ENCODE results near the gene HEPACAM.

HEPACAM gene

GRCh38 chr11:124943741-124944140 lies 7.9 kb upstream of the HEPACAM start:
- CTCF ChIA-PET = interaction anchor here (1.1 to 1.2 kb wide), 2 partner anchors 10 to 13 kb away, joined by 4 to 6 read pairs; no protein-coding TSS in a partner anchor
- H3K27ac ChIP-seq (ENCODE audit: insufficient read depth in 1 of 2, low read depth in 1 of 2, low read length in 2 of 2, poor library complexity in 1 of 2, severe bottlenecking in 2 of 2) = peak overlapping the region in 1 of 2 experiments; percentile 56
- peaks cover 0 to 3% (median 0%) of the 10 kb centered on the region in 5 experiments for H3K9me3 ChIP-seq (ENCODE audit: control extremely low read depth in 1 of 5, control insufficient read depth in 4 of 5, insufficient read depth in 2 of 5, low read depth in 1 of 5, low read length in 4 of 5)
- no CpG with 5 or more reads among the region's 1 CpG for WGBS (ENCODE audit: insufficient coverage)
- POLR2A ChIA-PET = no interaction called here
- no peak for DNase-seq
- H3K36me3 ChIP-seq (ENCODE audit: control insufficient read depth in 4 of 4, insufficient read depth in 4 of 4, low read length in 3 of 4) = no peaks in the 10 kb centered on the region
- H3K4me3 ChIP-seq (ENCODE audit: control insufficient read depth in 1 of 7, extremely low read depth in 1 of 7, insufficient read depth in 4 of 7, low read depth in 2 of 7, low read length in 6 of 7) = no peak overlapping the region
- no peaks in the 10 kb centered on the region for H3K27me3 ChIP-seq (replicated peaks in 2 of 5; ENCODE audit: control insufficient read depth in 4 of 5, insufficient read depth in 5 of 5, low read length in 4 of 5)
- H3K4me1 ChIP-seq (ENCODE audit: control extremely low read depth in 1 of 4, control insufficient read depth in 4 of 4, insufficient read depth in 4 of 4, low read length in 3 of 4) = peaks cover 0 to 15% (median 4%) of the 10 kb centered on the region in 4 experiments

- DNase-seq = no peak
- H3K4me1 ChIP-seq (ENCODE audit: control extremely low read depth in 1 of 4, control insufficient read depth in 4 of 4, insufficient read depth in 4 of 4, low read length in 3 of 4) = peaks cover 0 to 15% (median 4%) of the 10 kb centered on the region in 4 experiments
- H3K27ac ChIP-seq (ENCODE audit: insufficient read depth in 1 of 2, low read depth in 1 of 2, low read length in 2 of 2, poor library complexity in 1 of 2, severe bottlenecking in 2 of 2) = peak overlapping the region in 1 of 2 experiments; percentile 56
- H3K4me3 ChIP-seq (ENCODE audit: control insufficient read depth in 1 of 7, extremely low read depth in 1 of 7, insufficient read depth in 4 of 7, low read depth in 2 of 7, low read length in 6 of 7) = no peak overlapping the region
- peaks cover 0 to 3% (median 0%) of the 10 kb centered on the region in 5 experiments for H3K9me3 ChIP-seq (ENCODE audit: control extremely low read depth in 1 of 5, control insufficient read depth in 4 of 5, insufficient read depth in 2 of 5, low read depth in 1 of 5, low read length in 4 of 5)
- H3K36me3 ChIP-seq (ENCODE audit: control insufficient read depth in 4 of 4, insufficient read depth in 4 of 4, low read length in 3 of 4) = no peaks in the 10 kb centered on the region
- 14% methylated on average over 1 of the region's 5 CpGs for WGBS (ENCODE audit: insufficient coverage)
- POLR2A ChIA-PET = no interaction called here
- CTCF ChIA-PET = interaction anchor here (1.1 to 1.2 kb wide), 2 partner anchors 9 to 14 kb away, joined by 4 to 6 read pairs; no protein-coding TSS in a partner anchor
- no peaks in the 10 kb centered on the region for H3K27me3 ChIP-seq (replicated peaks in 2 of 5; ENCODE audit: control insufficient read depth in 4 of 5, insufficient read depth in 5 of 5, low read length in 4 of 5)
Measured at GRCh38 chr11:124943254-124943616, 7.4 kb upstream of the HEPACAM start.

- no peak for DNase-seq
- no peak overlapping the region for H3K27ac ChIP-seq (ENCODE audit: insufficient read depth in 1 of 2, low read depth in 1 of 2, low read length in 2 of 2, poor library complexity in 1 of 2, severe bottlenecking in 2 of 2)
- peaks cover 0 to under 1% (median 0%) of the 10 kb centered on the region in 5 experiments for H3K9me3 ChIP-seq (ENCODE audit: control extremely low read depth in 1 of 5, control insufficient read depth in 4 of 5, insufficient read depth in 2 of 5, low read depth in 1 of 5, low read length in 4 of 5)
- H3K4me3 ChIP-seq (ENCODE audit: control insufficient read depth in 1 of 7, extremely low read depth in 1 of 7, insufficient read depth in 4 of 7, low read depth in 2 of 7, low read length in 6 of 7) = no peak overlapping the region
- H3K36me3 ChIP-seq (ENCODE audit: control insufficient read depth in 4 of 4, insufficient read depth in 4 of 4, low read length in 3 of 4) = no peaks in the 10 kb centered on the region
- peaks cover 0 to 15% (median 4%) of the 10 kb centered on the region in 4 experiments for H3K4me1 ChIP-seq (ENCODE audit: control extremely low read depth in 1 of 4, control insufficient read depth in 4 of 4, insufficient read depth in 4 of 4, low read length in 3 of 4)
- 93% methylated on average over 6 of the region's 6 CpGs for WGBS (ENCODE audit: insufficient coverage)
- H3K27me3 ChIP-seq (replicated peaks in 2 of 5; ENCODE audit: control insufficient read depth in 4 of 5, insufficient read depth in 5 of 5, low read length in 4 of 5) = no peaks in the 10 kb centered on the region
- POLR2A ChIA-PET = no interaction called here
- CTCF ChIA-PET = interaction anchor here (0.9 to 1.8 kb wide), 4 partner anchors 9 to 15 kb away, joined by 4 to 6 read pairs (median 5); partner anchors contain the start of gene CCDC15
Measured at GRCh38 chr11:124942466-124943253, 6.8 kb upstream of the HEPACAM start.

- H3K4me3 ChIP-seq (ENCODE audit: control insufficient read depth in 1 of 7, extremely low read depth in 1 of 7, insufficient read depth in 4 of 7, low read depth in 2 of 7, low read length in 6 of 7) = no peak overlapping the region
- H3K36me3 ChIP-seq (ENCODE audit: control insufficient read depth in 4 of 4, insufficient read depth in 4 of 4, low read length in 3 of 4) = no peaks in the 10 kb centered on the region
- DNase-seq = no peak
- H3K9me3 ChIP-seq (ENCODE audit: control extremely low read depth in 1 of 5, control insufficient read depth in 4 of 5, insufficient read depth in 2 of 5, low read depth in 1 of 5, low read length in 4 of 5) = no peaks in the 10 kb centered on the region
- peaks cover 0 to 15% (median 4%) of the 10 kb centered on the region in 4 experiments for H3K4me1 ChIP-seq (ENCODE audit: control extremely low read depth in 1 of 4, control insufficient read depth in 4 of 4, insufficient read depth in 4 of 4, low read length in 3 of 4)
- CTCF ChIA-PET = interaction anchor here (0.9 to 1.8 kb wide), 4 partner anchors 9 to 58 kb away, joined by 3 to 6 read pairs (median 4); partner anchors contain the start of gene CCDC15
- POLR2A ChIA-PET = no interaction called here
- H3K27ac ChIP-seq (ENCODE audit: insufficient read depth in 1 of 2, low read depth in 1 of 2, low read length in 2 of 2, poor library complexity in 1 of 2, severe bottlenecking in 2 of 2) = no peak overlapping the region
- no CpG with 5 or more reads among the region's 1 CpG for WGBS (ENCODE audit: insufficient coverage)
- peaks cover 0 to under 1% (median 0%) of the 10 kb centered on the region in 5 experiments for H3K27me3 ChIP-seq (replicated peaks in 2 of 5; ENCODE audit: control insufficient read depth in 4 of 5, insufficient read depth in 5 of 5, low read length in 4 of 5)
Measured at GRCh38 chr11:124941703-124942102, 5.9 kb upstream of the HEPACAM start.

GRCh38 chr11:124938970-124939369 lies 3.1 kb upstream of the HEPACAM start:
- POLR2A ChIA-PET = no interaction called here
- no peaks in the 10 kb centered on the region for H3K9me3 ChIP-seq (ENCODE audit: control extremely low read depth in 1 of 5, control insufficient read depth in 4 of 5, insufficient read depth in 2 of 5, low read depth in 1 of 5, low read length in 4 of 5)
- WGBS (ENCODE audit: insufficient coverage) = 95% methylated on average over 6 of the region's 6 CpGs
- CTCF ChIA-PET = interaction anchor here (1.1 kb wide), 1 partner anchor 18 kb away, joined by 3 read pairs; no protein-coding TSS in a partner anchor
- no peak for DNase-seq
- no peaks in the 10 kb centered on the region for H3K36me3 ChIP-seq (ENCODE audit: control insufficient read depth in 4 of 4, insufficient read depth in 4 of 4, low read length in 3 of 4)
- peaks cover 0 to 6% (median 3%) of the 10 kb centered on the region in 5 experiments for H3K27me3 ChIP-seq (replicated peaks in 2 of 5; ENCODE audit: control insufficient read depth in 4 of 5, insufficient read depth in 5 of 5, low read length in 4 of 5)
- no peak overlapping the region for H3K4me3 ChIP-seq (ENCODE audit: control insufficient read depth in 1 of 7, extremely low read depth in 1 of 7, insufficient read depth in 4 of 7, low read depth in 2 of 7, low read length in 6 of 7)
- H3K27ac ChIP-seq (ENCODE audit: insufficient read depth in 1 of 2, low read depth in 1 of 2, low read length in 2 of 2, poor library complexity in 1 of 2, severe bottlenecking in 2 of 2) = no peak overlapping the region
- peaks cover 0 to 13% (median 3%) of the 10 kb centered on the region in 4 experiments for H3K4me1 ChIP-seq (ENCODE audit: control extremely low read depth in 1 of 4, control insufficient read depth in 4 of 4, insufficient read depth in 4 of 4, low read length in 3 of 4)

- ChIA-PET POLR2A (no interaction called here), CTCF (interaction anchor here (1.1 kb wide), 1 partner anchor 17 kb away, joined by 3 read pairs; no protein-coding TSS in a partner anchor)
- Histone ChIP-seq H3K36me3 (ENCODE audit: control insufficient read depth in 4 of 4, insufficient read depth in 4 of 4, low read length in 3 of 4) (no peaks in the 10 kb centered on the region), H3K9me3 (ENCODE audit: control extremely low read depth in 1 of 5, control insufficient read depth in 4 of 5, insufficient read depth in 2 of 5, low read depth in 1 of 5, low read length in 4 of 5) (no peaks in the 10 kb centered on the region), H3K27ac (ENCODE audit: insufficient read depth in 1 of 2, low read depth in 1 of 2, low read length in 2 of 2, poor library complexity in 1 of 2, severe bottlenecking in 2 of 2) (no peak overlapping the region), H3K27me3 (replicated peaks in 2 of 5; ENCODE audit: control insufficient read depth in 4 of 5, insufficient read depth in 5 of 5, low read length in 4 of 5) (peaks cover 0 to 6% (median 3%) of the 10 kb centered on the region in 5 experiments), H3K4me3 (ENCODE audit: control insufficient read depth in 1 of 7, extremely low read depth in 1 of 7, insufficient read depth in 4 of 7, low read depth in 2 of 7, low read length in 6 of 7) (no peak overlapping the region), H3K4me1 (ENCODE audit: control extremely low read depth in 1 of 4, control insufficient read depth in 4 of 4, insufficient read depth in 4 of 4, low read length in 3 of 4) (peaks cover 0 to 6% (median 0%) of the 10 kb centered on the region in 4 experiments)
- 88% methylated on average over 1 of the region's 6 CpGs for WGBS (ENCODE audit: insufficient coverage)
- DNase-seq = no peak
Measured at GRCh38 chr11:124938206-124938765, 2.4 kb upstream of the HEPACAM start.

All from common myeloid progenitor, CD34-positive (primary cell).